Neural cell (in vitro differentiated cells): ENCODE measurements around the gene COX15. TPM values are rescaled to one million over a fixed set of nuclear protein-coding genes. Genes with fewer than 3 reads are reported as not detected.

Experiments
- H2AFZ ChIP-seq: fragments of 200-600, 300-800 bp; sonication (generic), shearing (Covaris generic); 2 replicates; pipeline ENCODE4 v1.6.0; 2014; ENCODE audit warnings: low read depth, mild to moderate bottlenecking, antibody characterized with exemption, low read length, moderate library complexity
- H3F3A ChIP-seq: fragments of 200-600 bp; shearing (Covaris generic); 2 replicates; pipeline ENCODE4 v1.6.1; 2016; ENCODE audit warnings: mild to moderate bottlenecking, moderate library complexity, mixed read lengths, antibody characterized with exemption, low read length; ENCODE audit not compliant: insufficient read depth, poor library complexity, severe bottlenecking
- H3K27ac ChIP-seq: fragments of 200-600, 300-800 bp; sonication (generic), shearing (Covaris generic); 2 replicates; pipeline ENCODE4 v1.5.1; 2014; ENCODE audit warnings: mild to moderate bottlenecking, low read length, moderate library complexity
- H3K27me3 ChIP-seq: fragments of 300-800, 200-600 bp; sonication (generic), shearing (Covaris generic); 2 replicates; pipeline ENCODE4 v1.6.0; 2014; ENCODE audit warnings: mild to moderate bottlenecking, low read depth, low read length, moderate library complexity; ENCODE audit not compliant: insufficient read depth
- H3K36me3 ChIP-seq: fragments of 300-800, 200-600 bp; sonication (generic), shearing (Covaris generic); 2 replicates; pipeline ENCODE4 v1.5.1; 2014; ENCODE audit warnings: mild to moderate bottlenecking, antibody characterized with exemption, low read length, moderate library complexity; ENCODE audit not compliant: insufficient read depth
- H3K4me2 ChIP-seq: fragments of 300-800, 200-600 bp; sonication (generic), shearing (Covaris generic); 2 replicates; pipeline ENCODE4 v1.6.0; 2014; ENCODE audit warnings: mild to moderate bottlenecking, low read length
- H3K4me3 ChIP-seq: fragments of 300-800, 200-600 bp; sonication (generic), shearing (Covaris generic); 2 replicates; pipeline ENCODE4 v1.5.1; 2014; ENCODE audit warnings: mild to moderate bottlenecking, low read length, moderate library complexity
- H3K79me2 ChIP-seq: fragments of 200-600 bp; shearing (Covaris generic); replicated peaks from 2 replicates; pipeline ENCODE4 v1.6.0; 2014; ENCODE audit warnings: mild to moderate bottlenecking, low read length, moderate library complexity; ENCODE audit not compliant: insufficient read depth
- H3K9ac ChIP-seq: fragments of 300-800, 200-600 bp; sonication (generic), shearing (Covaris generic); 2 replicates; pipeline ENCODE4 v1.6.1; 2016; ENCODE audit warnings: mild to moderate bottlenecking, low read length, mixed read lengths
- H3K9me2 ChIP-seq: fragments of 200-600 bp; shearing (Covaris generic); 2 replicates; pipeline ENCODE4 v1.6.1; 2016; ENCODE audit warnings: mild to moderate bottlenecking, low read length, mixed read lengths; ENCODE audit not compliant: insufficient read depth
- H3K9me3 ChIP-seq: fragments of 200-600, 300-800 bp; sonication (generic), shearing (Covaris generic); 2 replicates; pipeline ENCODE4 v1.6.1; 2016; ENCODE audit warnings: mild to moderate bottlenecking, mixed run types, low read length, moderate library complexity, mixed read lengths
- H4K20me1 ChIP-seq: fragments of 200-600 bp; shearing (Covaris generic); 2 replicates; pipeline ENCODE4 v1.6.1; 2016; ENCODE audit warnings: mild to moderate bottlenecking, mixed run types; ENCODE audit not compliant: insufficient read depth
- CTCF ChIP-seq: fragments of 450-650 bp; IDR thresholded peaks from 2 replicates; pipeline ENCODE4 v1.5.1; 2014; ENCODE audit warnings: antibody characterized with exemption, mild to moderate bottlenecking, moderate library complexity; ENCODE audit not compliant: poor library complexity, severe bottlenecking
- EP300 ChIP-seq: fragments of 450-650 bp; conservative IDR thresholded peaks from 2 replicates; pipeline ENCODE4 v1.6.1; 2014; ENCODE audit warnings: antibody characterized with exemption, mild to moderate bottlenecking, moderate library complexity; ENCODE audit not compliant: poor library complexity, severe bottlenecking
- EZH2 ChIP-seq: fragments of 200-600, 300-800 bp; shearing (Covaris generic), sonication (generic); IDR thresholded peaks from 2 replicates; pipeline ENCODE4 v1.6.1; 2014; ENCODE audit warnings: antibody characterized with exemption, low read length, borderline replicate concordance, mild to moderate bottlenecking; ENCODE audit not compliant: insufficient read depth, poor library complexity, severe bottlenecking
- POLR2AphosphoS5 ChIP-seq: IDR thresholded peaks from 2 replicates; pipeline ENCODE4 v1.6.1; 2012
- RAD21 ChIP-seq: fragments of 450-650 bp; conservative IDR thresholded peaks from 2 replicates; pipeline ENCODE4 v1.6.1; 2014; ENCODE audit warnings: antibody characterized with exemption, mild to moderate bottlenecking, moderate library complexity
- REST ChIP-seq: IDR thresholded peaks from 2 replicates; pipeline ENCODE4 v1.6.1; 2012; ENCODE audit warnings: borderline replicate concordance
- SMC3 ChIP-seq: fragments of 450-650 bp; conservative IDR thresholded peaks from 2 replicates; pipeline ENCODE4 v1.6.1; 2014; ENCODE audit warnings: antibody characterized with exemption, mild to moderate bottlenecking, moderate library complexity; ENCODE audit not compliant: poor library complexity
- TAF1 ChIP-seq: IDR thresholded peaks from 2 replicates; pipeline ENCODE4 v1.6.1; 2012; ENCODE audit warnings: low read depth
- polyA plus RNA-seq: library from polyadenylated mRNA; depleted of rRNA; stranded (reverse); fragments of >200 nt; gene quantifications from 2 replicates; pipeline ENCODE4 v1.2.3, GENCODE V29; 2014

COX15 gene
- polyA plus RNA-seq, 1 donor from 2014 or later = 42.3 TPM

- Histone ChIP-seq H2AFZ (no peak overlapping the region), H3K27ac (no peak overlapping the region), H3K27me3 (no peaks in the 10 kb centered on the region), H3K9me3 (no peaks in the 10 kb centered on the region), H3K9ac (no peak overlapping the region), H4K20me1 (no peaks in the 10 kb centered on the region), H3K4me2 (no peak overlapping the region), H3K4me3 (no peak overlapping the region), H3F3A (no peaks in the 10 kb centered on the region), H3K36me3 (no peaks in the 10 kb centered on the region), H3K9me2 (no peaks in the 10 kb centered on the region), H3K79me2 (no peaks in the 10 kb centered on the region)
- TF ChIP-seq TAF1 (no peak), CTCF (no peak), REST (no peak), POLR2AphosphoS5 (no peak), EZH2 (no peak), EP300 (no peak)
Observed at GRCh38 chr10:99777918-99778714, 46.2 kb upstream of the COX15 start.

- no peaks in the 10 kb centered on the region for H3K36me3 ChIP-seq
- H3K27me3 ChIP-seq = no peaks in the 10 kb centered on the region
- H2AFZ ChIP-seq = no peak overlapping the region
- no peaks in the 10 kb centered on the region for H3K9me2 ChIP-seq
- no peak overlapping the region for H3K4me2 ChIP-seq
- no peaks in the 10 kb centered on the region for H3K9me3 ChIP-seq
- no peak for TF ChIP-seq SMC3
- no peak for TF ChIP-seq EP300
- no peak for TF ChIP-seq CTCF
- no peak for TF ChIP-seq RAD21
- no peak for TF ChIP-seq TAF1
- no peak for TF ChIP-seq POLR2AphosphoS5
- no peaks in the 10 kb centered on the region for H3F3A ChIP-seq
- H3K9ac ChIP-seq = no peak overlapping the region
- H3K4me3 ChIP-seq = no peak overlapping the region
- H3K79me2 ChIP-seq = no peaks in the 10 kb centered on the region
- no peak overlapping the region for H3K27ac ChIP-seq
- no peaks in the 10 kb centered on the region for H4K20me1 ChIP-seq
Observed at GRCh38 chr10:99775850-99776249, 43.9 kb upstream of the COX15 start.
